Cardiac muscle cell (in vitro differentiated cells and primary cell): ENCODE results near the gene ANKK1. TPM values are rescaled to one million over a fixed set of nuclear protein-coding genes. Genes with fewer than 3 reads are reported as not detected.

Source experiments
- DNase-seq, 2 donors: peaks; one replicate each; pipeline versions ENCODE4 v3.0.0 to v3.0.0-alpha.2; 2010 to 2017; ENCODE audit warnings: low read depth in 1 of 2, low spot score in 1 of 2
- H3K27ac ChIP-seq: fragments of 200-600 bp; sonication (generic); 2 replicates; pipeline ENCODE4 v1.5.1; 2016
- H3K27me3 ChIP-seq: fragments of 200-600 bp; sonication (generic); 2 replicates; pipeline ENCODE4 v1.6.0; 2016; ENCODE audit warnings: control low read depth
- H3K36me3 ChIP-seq: fragments of 200-600 bp; sonication (generic); 2 replicates; pipeline ENCODE4 v1.5.1; 2016; ENCODE audit warnings: control low read depth
- H3K4me1 ChIP-seq: fragments of 200-600 bp; sonication (generic); 2 replicates; pipeline ENCODE4 v1.8.1; 2017; ENCODE audit warnings: low read depth, mild to moderate bottlenecking, mixed run types
- H3K4me3 ChIP-seq: fragments of 200-600 bp; sonication (generic); 2 replicates; pipeline ENCODE4 v1.5.1; 2016; ENCODE audit warnings: mild to moderate bottlenecking
- H3K9me3 ChIP-seq: fragments of 200-600 bp; sonication (generic); 2 replicates; pipeline ENCODE4 v1.5.1; 2017; ENCODE audit warnings: low read depth, mild to moderate bottlenecking, control low read depth
- CTCF ChIP-seq: IDR thresholded peaks from 2 replicates; pipeline ENCODE4 v1.5.1; 2012; ENCODE audit warnings: low read depth, mild to moderate bottlenecking, low read length
- polyA plus RNA-seq: library from polyadenylated mRNA; unstranded; fragments of >200 nt; fragmentation: Nextera tagmentation; extraction: Ambion mirVana; gene quantifications from 2 replicates; pipeline ENCODE4 v1.2.1, GENCODE V29; 2016
- total RNA-seq: library from RNA; depleted of rRNA; stranded (reverse); fragments of >200 nt; gene quantifications from 2 replicates; pipeline ENCODE4 v1.2.3, GENCODE V29; 2016

ANKK1 gene
- total and polyA plus RNA-seq, 2 experiments from 2014 or later, result 0.09 TPM; not detected in 1

- peak in 1 of 2 donors; percentile 27 for DNase-seq
- Histone ChIP-seq H3K27ac (no peak overlapping the region), H3K4me3 (no peak overlapping the region), H3K4me1 (peaks cover 29% of the 10 kb centered on the region), H3K27me3 (no peaks in the 10 kb centered on the region), H3K36me3 (no peaks in the 10 kb centered on the region), H3K9me3 (no peaks in the 10 kb centered on the region)
- TF ChIP-seq CTCF, result peak; percentile 45
These were observed 15.3 kb upstream of the ANKK1 start for GRCh38 chr11:113372309-113372708.

GRCh38 chr11:113373306-113373705, 14.3 kb upstream of the ANKK1 start:
- TF ChIP-seq CTCF, result no peak
- peak overlapping the region; percentile 90 for H3K27ac ChIP-seq
- no peaks in the 10 kb centered on the region for H3K9me3 ChIP-seq
- H3K4me1 ChIP-seq, result peaks cover 39% of the 10 kb centered on the region
- H3K4me3 ChIP-seq, result no peak overlapping the region
- peak in 1 of 2 donors; percentile 29 for DNase-seq
- no peaks in the 10 kb centered on the region for H3K27me3 ChIP-seq
- H3K36me3 ChIP-seq, result no peaks in the 10 kb centered on the region

GRCh38 chr11:113373981-113374560, 13.5 kb upstream of the ANKK1 start:
- Histone ChIP-seq H3K4me3 (no peak overlapping the region), H3K36me3 (no peaks in the 10 kb centered on the region), H3K27me3 (no peaks in the 10 kb centered on the region), H3K4me1 (peaks cover 39% of the 10 kb centered on the region), H3K27ac (peak overlapping the region; percentile 90), H3K9me3 (no peaks in the 10 kb centered on the region)
- no peak for TF ChIP-seq CTCF
- peak in 1 of 2 donors; percentile 30 for DNase-seq

GRCh38 chr11:113375402-113375801, 12.2 kb upstream of the ANKK1 start:
- peak in 1 of 2 donors; percentile 13 for DNase-seq
- Histone ChIP-seq H3K4me1 (peaks cover 39% of the 10 kb centered on the region), H3K9me3 (no peaks in the 10 kb centered on the region), H3K4me3 (no peak overlapping the region), H3K27me3 (no peaks in the 10 kb centered on the region), H3K27ac (peak overlapping the region; percentile 90), H3K36me3 (no peaks in the 10 kb centered on the region)
- TF ChIP-seq CTCF, result no peak

- no peak for TF ChIP-seq CTCF
- Histone ChIP-seq H3K36me3 (no peaks in the 10 kb centered on the region), H3K9me3 (no peaks in the 10 kb centered on the region), H3K4me1 (peaks cover 39% of the 10 kb centered on the region), H3K4me3 (no peak overlapping the region), H3K27ac (peak overlapping the region; percentile 90), H3K27me3 (no peaks in the 10 kb centered on the region)
- DNase-seq, result peak; percentile 44 to 73
These were observed 11.4 kb upstream of the ANKK1 start for GRCh38 chr11:113376156-113376555.
